ENCODE measurements around the gene INTS2.

The INTS2 gene, protein sequence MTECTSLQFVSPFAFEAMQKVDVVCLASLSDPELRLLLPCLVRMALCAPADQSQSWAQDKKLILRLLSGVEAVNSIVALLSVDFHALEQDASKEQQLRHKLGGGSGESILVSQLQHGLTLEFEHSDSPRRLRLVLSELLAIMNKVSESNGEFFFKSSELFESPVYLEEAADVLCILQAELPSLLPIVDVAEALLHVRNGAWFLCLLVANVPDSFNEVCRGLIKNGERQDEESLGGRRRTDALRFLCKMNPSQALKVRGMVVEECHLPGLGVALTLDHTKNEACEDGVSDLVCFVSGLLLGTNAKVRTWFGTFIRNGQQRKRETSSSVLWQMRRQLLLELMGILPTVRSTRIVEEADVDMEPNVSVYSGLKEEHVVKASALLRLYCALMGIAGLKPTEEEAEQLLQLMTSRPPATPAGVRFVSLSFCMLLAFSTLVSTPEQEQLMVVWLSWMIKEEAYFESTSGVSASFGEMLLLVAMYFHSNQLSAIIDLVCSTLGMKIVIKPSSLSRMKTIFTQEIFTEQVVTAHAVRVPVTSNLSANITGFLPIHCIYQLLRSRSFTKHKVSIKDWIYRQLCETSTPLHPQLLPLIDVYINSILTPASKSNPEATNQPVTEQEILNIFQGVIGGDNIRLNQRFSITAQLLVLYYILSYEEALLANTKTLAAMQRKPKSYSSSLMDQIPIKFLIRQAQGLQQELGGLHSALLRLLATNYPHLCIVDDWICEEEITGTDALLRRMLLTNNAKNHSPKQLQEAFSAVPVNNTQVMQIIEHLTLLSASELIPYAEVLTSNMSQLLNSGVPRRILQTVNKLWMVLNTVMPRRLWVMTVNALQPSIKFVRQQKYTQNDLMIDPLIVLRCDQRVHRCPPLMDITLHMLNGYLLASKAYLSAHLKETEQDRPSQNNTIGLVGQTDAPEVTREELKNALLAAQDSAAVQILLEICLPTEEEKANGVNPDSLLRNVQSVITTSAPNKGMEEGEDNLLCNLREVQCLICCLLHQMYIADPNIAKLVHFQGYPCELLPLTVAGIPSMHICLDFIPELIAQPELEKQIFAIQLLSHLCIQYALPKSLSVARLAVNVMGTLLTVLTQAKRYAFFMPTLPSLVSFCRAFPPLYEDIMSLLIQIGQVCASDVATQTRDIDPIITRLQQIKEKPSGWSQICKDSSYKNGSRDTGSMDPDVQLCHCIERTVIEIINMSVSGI

DNA sequence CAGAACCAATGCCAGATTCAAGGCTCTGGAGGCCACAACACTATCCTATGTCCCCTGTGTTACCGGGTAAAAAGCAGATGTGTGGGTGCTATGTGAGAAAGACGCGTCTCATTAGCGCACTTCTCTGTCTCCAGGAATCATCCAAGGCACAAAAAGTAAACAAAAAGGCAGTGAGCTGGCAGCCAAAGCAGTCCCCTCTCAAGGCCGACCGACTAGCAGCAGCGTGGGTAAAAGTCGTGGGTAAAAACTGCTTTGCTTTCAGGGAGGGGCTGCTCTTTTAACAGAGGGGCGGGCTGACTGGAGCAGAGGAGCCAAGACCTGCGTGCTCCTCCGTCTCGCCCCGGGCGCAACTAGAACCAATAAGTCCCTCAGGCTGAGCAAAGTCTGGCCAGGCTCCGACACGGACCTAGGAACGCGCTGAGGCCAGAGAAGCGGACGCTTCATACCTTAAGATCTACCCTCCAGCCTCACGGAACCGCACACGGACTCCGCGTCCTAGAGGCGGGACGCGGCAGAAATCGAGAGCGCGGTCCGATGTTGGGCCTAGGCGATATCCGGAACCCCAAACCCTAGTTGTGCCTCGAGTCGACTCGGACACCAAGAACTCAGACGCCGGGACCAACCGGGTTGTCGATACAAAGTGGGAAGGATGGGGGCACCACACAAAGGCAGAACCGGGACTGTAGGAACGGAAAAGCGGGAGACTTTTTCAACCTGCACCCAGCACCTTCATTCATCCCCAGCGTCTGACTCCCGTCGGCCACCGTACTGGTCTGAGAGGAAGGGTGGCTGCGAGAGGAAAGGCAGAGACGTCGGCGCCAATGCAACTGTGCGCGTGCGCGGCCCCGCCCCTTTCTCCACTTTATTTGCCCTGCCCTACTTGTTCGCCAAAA, at the start of gene INTS2:
TSS of gene INTS2 (minus strand) at position 775 of the 893 bp plus-strand sequence. CDS start 1,338 bp downstream, outside the sequence.
- TF ChIP-seq, protein P1, sequence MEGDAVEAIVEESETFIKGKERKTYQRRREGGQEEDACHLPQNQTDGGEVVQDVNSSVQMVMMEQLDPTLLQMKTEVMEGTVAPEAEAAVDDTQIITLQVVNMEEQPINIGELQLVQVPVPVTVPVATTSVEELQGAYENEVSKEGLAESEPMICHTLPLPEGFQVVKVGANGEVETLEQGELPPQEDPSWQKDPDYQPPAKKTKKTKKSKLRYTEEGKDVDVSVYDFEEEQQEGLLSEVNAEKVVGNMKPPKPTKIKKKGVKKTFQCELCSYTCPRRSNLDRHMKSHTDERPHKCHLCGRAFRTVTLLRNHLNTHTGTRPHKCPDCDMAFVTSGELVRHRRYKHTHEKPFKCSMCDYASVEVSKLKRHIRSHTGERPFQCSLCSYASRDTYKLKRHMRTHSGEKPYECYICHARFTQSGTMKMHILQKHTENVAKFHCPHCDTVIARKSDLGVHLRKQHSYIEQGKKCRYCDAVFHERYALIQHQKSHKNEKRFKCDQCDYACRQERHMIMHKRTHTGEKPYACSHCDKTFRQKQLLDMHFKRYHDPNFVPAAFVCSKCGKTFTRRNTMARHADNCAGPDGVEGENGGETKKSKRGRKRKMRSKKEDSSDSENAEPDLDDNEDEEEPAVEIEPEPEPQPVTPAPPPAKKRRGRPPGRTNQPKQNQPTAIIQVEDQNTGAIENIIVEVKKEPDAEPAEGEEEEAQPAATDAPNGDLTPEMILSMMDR (IDR thresholded peaks at IDR 0.05), result no peak

DNA sequence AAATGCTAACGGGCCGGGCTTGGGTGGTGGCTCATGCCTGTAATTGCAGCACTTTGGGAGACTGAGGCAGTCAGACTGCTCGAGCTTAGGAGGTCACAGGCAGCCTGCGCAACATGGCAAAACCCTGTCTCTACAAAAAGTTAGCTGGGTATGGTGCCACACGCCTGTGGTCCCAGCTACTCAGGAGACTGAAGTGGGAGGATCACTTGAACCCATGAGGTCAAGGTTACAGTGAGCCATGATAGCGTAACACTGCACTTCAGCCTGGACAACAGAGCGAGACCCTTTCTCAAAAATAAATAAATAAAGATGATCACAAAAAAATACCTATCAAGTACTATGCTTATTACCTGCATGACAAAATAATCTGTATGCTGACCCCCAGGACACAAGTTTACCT, 46.3 kb upstream of the INTS2 start:
- TF ChIP-seq, protein P1 (IDR thresholded peaks at IDR 0.05), result no peak

DNA sequence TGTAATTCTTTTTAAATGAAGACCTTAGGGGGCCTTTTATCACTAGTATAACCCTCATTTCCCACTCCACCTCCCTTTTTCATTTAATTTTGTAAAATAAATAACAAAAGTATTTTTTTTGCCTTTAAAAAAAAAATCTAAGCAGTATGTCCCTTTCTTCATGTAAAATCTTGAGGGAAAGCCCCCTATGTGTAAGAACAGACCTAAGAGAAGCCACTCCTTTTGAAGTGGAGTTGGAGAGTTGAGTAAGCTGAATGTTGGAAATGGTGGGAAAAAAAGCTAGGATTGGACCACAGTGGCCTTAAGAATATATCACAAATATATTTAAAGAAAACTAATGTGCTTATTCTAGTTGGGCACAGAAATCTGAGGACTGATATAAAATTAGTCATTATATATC, 44.5 kb upstream of the INTS2 start:
- TF ChIP-seq, protein P1 (IDR thresholded peaks at IDR 0.05), result no peak

DNA sequence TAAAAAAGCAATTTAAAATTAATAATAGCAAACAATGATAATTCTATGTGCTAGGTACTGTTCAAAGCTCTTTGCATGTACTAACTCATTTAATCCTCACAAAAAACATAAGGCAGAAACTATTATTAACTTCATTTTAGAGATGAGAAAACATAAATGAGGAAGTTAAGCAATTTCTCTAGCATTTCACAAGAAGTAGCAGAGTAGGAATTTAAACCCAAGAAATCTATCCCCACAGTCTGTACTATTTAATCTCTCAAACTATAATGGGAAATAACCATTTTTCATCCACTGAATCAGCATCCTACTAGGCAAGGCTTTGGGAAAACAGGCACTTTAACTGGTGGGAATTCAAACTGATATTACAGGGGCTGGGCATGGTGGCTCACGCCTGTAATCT, 42.2 kb upstream of the INTS2 start:
- TF ChIP-seq, protein P1 (IDR thresholded peaks at IDR 0.05), result no peak

DNA sequence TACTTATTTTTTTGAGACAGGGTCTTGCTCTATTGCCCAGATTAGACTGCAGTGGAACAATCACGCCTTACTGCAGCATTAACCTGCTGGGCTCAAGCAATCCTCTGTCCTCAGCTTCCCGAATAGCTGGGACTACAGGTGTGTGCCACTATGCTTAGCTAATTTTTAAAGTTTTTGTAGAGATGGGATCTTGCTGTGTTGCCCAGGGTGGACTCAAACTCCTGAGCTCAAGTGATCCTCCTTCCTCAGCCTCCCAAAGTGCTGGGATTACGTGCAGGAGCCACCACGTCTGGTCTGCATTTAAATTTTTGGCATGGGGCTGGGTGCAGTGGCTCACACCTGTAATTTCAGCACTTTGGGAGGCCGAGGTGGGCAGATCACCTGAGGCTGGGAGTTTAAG, 41.0 kb upstream of the INTS2 start:
- TF ChIP-seq, protein P1 (IDR thresholded peaks at IDR 0.05), result no peak

DNA sequence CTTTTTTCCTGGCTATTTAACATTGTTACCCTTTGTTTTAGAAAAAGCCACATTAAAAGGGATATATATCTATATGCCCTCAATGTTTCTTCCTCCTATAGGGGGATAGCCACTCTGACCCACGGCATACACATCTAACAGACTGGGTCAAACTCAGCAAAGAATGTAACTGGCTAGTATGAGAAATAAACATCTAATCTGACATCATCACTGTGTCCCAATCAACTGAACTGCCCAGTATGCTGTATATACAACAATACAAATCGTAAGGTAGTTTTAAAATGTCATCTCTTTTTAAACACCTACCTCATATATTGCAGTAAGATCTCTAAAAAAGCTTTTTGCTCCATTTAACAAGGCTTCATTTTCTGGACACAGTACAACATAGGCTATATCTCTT, 39.9 kb upstream of the INTS2 start:
- TF ChIP-seq, protein P1 (IDR thresholded peaks at IDR 0.05), result no peak
